Nucleus accumbens (tissue), 56 donors: ENCODE results near the gene NCOA6.
"Not testable (repeated sequence)": the region's sequence is repeated elsewhere in the genome, so short reads cannot be mapped to it uniquely, and the experiment has no call there.

Source experiments
- DNase-seq, 56 donors: peaks; one replicate each; lab custom pipeline; 2025; lab: John Stamatoyannopoulos, UW

Gene NCOA6

DNA sequence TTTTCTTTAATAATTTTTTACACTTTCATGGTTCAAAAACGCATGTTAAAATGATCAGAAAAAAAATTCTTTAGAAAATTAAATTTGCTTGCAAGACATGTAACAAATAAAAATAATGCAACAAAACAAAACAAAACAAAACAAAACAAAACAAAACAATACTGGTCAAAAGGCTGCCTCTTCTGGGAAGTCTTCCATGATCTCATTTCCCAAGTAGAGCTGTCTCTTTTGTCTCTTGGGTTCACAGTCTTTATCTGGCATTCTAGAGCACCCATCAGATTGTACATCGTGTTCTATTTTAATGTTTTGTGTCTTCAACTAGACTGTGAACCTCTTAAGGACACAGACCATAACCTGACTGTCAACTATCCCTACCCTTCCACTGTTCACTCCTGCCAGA lies 96.0 kb downstream of the NCOA6 start:
- no peak for DNase-seq

- no peak for DNase-seq
Measured at GRCh38 chr20:34724172-34724571, 101.3 kb downstream of the NCOA6 start.

GRCh38 chr20:34722560-34722959 lies 102.9 kb downstream of the NCOA6 start:
- not testable (repeated sequence) for DNase-seq

DNA sequence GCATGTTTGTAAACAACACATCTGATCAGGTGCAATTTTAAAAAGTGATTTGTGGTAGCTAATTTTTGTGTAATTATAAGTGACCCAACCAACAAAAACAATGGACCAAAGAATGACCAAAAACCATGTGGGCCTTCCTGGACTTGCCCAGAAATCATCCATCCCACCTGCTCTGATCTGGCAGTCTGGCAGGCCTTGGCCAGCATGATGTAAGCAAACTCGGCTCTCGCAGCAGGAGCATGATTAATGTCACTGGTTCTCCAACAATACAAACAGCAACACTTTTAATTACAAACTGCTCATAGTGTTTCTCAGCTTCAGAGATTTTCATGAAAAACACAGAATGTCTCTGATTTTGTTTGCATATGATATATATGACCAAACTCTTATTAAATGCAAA lies 105.2 kb downstream of the NCOA6 start:
- DNase-seq: peak in 1 of 56 donors; percentile 27

DNA sequence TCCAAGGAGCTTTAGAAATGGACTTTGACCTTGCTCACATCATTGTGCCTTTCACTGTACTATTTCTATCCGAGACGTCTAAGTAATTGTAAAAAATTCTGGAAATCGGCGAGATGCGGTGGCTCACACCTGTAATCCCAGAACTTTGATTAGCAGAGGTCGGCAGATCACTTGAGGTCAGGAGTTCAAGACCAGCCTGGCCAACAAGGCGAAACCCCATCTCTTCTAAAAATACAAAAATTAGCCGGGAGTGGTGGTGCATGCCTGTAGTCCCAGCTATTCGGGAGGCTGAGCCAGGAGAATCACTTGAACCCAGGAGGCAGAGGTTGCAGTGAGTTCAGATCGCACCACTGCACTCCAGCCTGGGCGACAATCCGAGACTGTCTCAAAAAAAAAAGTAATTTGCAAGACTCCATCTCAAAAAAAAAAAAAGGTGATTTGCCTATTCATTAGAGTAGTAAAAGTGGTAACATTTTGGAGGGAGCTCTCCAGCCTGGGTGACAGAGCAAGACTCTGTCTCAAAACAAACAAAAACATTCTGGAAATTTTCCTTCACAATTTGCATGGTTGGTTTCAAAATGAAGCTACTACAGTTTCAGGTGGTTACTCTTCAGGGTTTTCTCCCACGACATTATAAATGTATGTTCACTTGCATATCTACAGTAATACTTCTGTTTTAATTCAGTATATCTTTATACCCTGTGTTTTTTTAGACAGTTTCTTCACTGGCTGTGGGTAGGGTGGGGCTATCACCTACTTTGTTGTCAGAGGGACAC lies 106.0 kb downstream of the NCOA6 start:
- DNase-seq: not testable (repeated sequence)

DNA sequence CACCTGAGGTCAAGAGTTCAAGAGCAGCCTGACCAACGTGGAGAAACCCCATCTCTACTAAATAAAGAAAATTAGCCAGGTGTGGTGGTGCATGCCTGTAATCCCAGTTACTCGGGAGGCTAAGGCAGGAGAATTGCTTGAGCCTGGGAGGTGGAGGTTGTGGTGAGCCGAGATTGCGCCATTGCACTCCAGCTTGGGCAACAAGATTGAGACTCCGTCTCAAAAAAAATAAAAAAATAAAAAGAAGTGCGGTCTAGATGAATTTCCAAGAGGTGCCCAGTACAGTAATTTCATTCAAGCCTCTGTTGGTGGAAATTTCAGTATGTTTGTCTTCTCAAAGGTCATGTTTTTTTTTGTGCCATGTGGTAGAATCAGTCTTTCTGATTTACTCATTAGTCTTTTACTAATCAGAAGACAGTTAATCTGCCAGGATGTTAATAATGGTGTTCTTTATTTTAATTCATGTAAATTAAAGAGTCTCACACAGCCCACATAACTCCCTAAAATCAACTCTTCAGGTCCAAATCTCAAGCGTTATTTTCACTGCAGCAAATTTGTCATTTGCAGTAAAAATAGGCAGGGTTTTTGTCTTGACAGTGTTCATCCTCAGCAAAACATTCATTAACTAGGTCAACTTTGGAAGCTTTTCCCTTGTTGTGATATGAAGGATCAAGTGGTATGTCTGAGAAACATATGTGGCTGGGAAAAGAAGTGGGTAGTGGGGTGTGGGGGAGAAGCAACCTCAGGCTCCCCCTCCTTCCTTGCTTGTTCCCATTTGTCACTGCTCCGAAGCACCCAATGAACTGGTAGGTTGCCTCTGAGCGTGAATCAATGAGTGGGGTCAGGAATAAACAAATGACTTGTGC lies 108.0 kb downstream of the NCOA6 start:
- peak in 4 of 56 donors; percentile 6 to 20 (median 10) for DNase-seq

GRCh38 chr20:34716921-34717229 lies 108.6 kb downstream of the NCOA6 start:
- DNase-seq: no peak

DNA sequence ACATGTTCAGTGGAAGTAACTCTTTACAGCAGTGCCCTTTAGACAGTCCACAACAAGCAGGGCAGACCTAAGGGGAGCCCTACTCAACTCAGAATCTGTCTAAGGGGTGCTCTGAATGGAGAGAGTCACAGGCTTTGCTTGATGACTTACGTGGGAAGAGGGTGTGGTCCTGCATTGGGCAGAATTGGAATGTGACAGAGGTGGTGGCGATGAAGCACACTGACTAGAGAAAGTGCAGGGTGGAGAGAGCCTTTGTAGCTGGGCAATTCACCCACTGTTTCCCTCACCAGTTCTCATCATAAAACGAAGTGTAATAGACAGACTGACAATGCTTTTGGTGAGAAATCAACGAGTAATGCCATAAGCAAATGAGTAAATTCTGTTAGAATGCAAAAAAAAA lies 110.1 kb downstream of the NCOA6 start:
- no peak for DNase-seq

DNA sequence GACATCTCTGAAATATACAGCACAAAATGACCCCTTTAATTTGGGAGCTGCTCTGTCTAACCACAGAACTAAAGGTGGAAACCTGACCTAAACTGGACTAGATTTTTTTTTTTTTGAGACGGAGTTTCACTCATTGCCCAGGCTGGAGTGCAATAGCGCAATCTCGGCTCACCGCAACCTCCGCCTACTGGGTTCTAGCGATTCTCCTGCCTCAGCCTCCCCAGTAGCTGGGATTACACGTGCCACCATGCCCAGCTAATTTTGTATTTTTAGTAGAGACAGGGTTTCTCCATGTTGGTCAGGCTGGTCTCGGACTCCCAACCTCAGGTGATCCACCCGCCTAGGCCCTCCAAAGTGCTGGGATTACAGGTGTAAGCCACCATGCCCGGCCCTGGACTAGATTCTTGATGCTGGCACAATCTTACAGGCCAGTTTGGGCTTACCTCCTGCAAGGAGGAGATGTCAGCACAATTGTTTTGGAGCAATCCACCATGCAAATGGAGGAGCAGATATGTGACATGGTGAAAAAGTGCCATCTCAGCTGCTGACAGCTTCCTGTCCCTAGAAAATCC lies 111.4 kb downstream of the NCOA6 start:
- not testable (repeated sequence) for DNase-seq

DNA sequence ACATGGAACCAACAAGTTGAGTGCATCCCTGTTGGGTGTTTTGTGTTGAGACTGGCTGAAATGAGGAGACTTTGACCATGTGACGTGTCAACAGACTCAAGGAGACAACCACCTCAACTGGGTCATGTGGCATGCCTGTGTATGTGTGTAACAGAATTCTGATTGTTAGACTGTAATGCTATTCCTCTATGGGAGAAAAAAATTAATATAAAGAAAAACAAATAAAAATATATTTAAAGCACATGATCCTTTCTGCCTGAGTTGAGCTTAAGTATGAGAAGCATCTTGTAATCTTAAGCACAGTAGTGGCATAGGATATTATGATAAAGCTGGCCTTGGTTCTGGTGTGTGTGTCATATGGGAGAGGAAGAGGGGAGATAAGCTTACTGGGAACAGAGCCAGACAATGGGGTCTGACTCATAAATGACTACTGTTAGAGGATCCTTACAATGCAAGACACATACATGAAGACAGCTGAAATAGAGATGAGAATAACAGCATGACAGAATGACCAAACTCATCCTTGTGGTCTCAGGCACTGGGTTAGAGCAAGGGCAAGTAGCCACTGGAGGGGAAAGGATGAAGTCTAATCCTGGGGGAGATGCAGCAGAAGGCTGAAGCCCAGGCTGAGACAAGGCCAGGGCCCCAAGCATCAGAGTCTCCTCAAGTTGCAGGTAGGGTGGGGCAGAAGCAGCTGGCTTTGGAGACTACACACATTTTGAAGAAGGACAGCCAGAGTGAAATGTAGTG lies 112.1 kb downstream of the NCOA6 start:
- peak in 1 of 56 donors; percentile 45 for DNase-seq

GRCh38 chr20:34712525-34713192 lies 112.8 kb downstream of the NCOA6 start:
- no peak for DNase-seq

- no peak for DNase-seq
Measured at GRCh38 chr20:34711813-34712430, 113.5 kb downstream of the NCOA6 start.

DNA sequence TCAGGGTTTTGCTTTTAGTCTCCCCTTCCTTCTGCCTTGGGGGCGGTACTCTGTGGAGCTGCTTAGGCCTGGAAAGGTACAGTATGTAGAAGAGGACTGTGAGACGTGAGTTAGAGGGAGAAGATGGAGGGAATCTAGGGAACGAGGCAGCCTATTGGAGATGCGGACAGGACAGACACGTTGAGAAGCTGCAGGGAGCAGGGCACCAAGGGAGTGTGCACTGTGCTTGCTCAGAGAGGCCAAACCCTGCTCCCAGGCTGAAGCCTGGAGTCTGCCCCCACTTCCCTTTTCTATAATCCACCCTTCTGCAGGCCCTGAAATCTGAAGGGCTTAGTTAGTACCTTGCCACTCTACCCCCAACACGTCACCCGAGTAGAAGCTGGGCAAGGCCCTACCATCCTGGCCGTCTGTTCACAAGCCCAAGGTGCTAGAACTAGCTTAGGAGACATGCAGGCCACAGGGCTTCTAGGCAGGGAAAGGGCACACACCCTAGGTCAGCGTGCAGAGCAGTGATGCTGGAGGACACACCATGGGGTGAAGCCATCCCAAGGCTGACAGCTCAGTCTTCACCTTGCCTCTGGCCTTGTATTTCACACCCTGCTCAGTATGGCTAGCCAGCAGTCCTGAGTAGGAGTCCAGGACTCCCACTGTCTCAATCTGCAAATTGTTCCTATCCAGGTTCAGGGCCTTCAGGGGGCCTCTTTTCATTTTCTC lies 114.4 kb downstream of the NCOA6 start:
- DNase-seq: no peak

- no peak for DNase-seq
Measured at GRCh38 chr20:34710568-34710839, 114.9 kb downstream of the NCOA6 start.

DNA sequence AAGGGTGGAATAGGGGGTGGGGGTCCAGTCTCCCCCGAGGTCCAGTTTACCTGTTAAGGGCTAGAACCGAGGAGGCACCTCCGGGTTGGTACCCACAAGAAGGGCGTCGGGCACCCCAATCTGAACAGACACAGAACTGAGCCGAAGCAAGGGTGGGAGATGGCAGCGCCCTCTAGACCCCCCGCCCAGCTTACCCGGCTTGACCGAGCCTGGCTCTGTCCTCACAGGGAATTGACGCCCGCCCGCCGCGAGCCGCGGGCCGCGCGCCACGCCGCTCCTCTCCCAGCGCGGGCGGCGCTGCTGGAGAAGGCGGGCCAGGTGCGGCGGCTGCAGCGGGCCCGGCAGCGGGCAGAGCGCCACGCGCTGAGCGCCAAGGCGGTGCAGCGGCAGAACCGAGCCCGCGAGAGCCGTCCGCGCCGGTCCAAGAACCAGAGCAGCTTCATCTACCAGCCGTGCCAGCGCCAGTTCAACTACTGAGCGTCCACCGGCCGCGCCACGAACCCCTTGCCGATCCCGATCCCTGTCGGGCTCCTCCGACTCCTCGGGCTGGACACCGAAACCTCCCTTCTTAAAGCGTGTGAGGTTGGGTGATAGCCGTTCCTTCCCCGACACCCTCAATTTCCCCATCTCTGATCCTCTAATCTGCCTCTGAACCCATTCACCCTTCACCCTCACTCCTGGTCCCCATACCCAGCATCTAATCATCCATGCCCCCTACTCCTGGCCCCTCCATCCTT lies 115.5 kb downstream of the NCOA6 start:
- DNase-seq: peak in 53 of 56 donors; percentile 37 to 94 (median 79)

DNA sequence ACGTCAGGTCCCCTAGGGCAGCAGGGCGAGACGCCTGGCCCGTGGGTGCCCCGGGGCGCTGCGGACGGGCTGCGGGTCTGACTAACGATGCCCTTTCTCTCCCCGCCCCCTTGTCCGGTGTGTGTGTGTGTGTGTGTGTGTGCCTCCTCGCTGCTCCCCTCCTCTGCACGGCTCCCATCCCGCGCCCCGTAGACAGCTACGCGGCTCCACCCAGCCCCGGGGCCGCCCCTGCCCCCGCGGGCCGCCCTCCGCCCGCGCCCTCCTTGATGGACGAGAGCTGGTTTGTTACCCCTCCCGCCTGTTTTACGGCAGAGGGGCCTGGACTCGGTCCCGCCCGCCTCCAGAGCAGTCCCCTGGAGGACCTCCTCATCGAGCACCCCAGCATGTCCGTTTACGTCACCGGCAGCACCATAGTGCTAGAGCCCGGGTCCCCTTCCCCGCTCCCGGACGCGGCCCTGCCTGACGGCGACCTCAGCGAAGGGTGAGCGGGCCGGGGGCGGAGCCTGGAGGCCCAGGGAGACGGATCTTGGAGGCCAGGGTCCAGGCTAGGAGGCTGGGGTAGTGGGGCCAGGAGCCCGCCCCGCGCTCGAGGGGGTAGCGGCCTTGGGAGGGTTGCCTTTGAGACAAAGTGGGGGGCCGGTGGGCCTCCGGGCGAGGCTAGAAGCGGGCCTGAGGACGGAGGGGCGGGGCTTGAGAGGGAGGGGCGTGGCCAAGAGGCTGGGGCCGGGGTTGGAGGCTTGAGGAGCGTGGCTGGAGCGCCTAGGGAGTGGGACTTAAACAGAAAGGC lies 116.2 kb downstream of the NCOA6 start:
- peak in 53 of 56 donors; percentile 40 to 94 (median 80) for DNase-seq

DNA sequence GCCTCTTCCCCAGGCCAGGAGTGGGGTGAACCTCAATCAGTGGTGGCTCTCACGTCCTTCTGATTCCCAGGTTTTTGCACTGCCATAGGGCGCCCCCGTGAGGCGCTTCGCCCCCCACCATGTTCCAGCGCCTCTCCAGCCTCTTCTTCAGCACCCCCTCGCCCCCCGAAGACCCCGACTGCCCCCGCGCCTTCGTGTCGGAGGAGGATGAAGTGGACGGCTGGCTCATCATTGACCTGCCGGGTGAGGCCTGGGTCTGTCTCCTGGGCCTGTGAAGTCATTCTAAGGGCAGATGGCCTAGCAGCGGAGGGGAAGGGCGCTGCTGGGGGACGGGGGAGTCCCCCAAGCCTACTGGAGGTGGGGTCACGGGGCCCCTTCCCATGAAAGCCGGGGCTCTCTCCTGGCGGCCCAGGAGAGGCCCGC lies 116.8 kb downstream of the NCOA6 start:
- DNase-seq: peak in 49 of 56 donors; percentile 8 to 75 (median 46)
